Sigmoid colon (tissue), 4 donors: Measurements from ENCODE around the gene ATG2A.

Experiments
- EP300 ChIP-seq, 4 donors: sonication (generic); formaldehyde crosslinking; IDR thresholded peaks; one replicate each; pipeline ENCODE4 v1.6.1; 2017; ENCODE audit warnings: antibody characterized with exemption in 4 of 4
- POLR2A ChIP-seq, 2 donors: fragments of 450-650 bp; IDR thresholded peaks; one replicate each; pipeline ENCODE4 v1.6.1; 2016; ENCODE audit warnings: antibody characterized with exemption in 2 of 2, mild to moderate bottlenecking in 2 of 2, moderate library complexity in 2 of 2
- POLR2AphosphoS5 ChIP-seq, 4 donors: sonication (generic); formaldehyde crosslinking; IDR thresholded peaks; one replicate each; pipeline ENCODE4 v1.6.1; 2017; ENCODE audit warnings: antibody characterized with exemption in 4 of 4
- TF ChIP-seq, protein P1 (sequence below), 4 experiments: fragments of 450-650 bp in 3 of 4; fragments of 200-600 bp in 1 of 4; IDR thresholded peaks; one replicate each; pipeline ENCODE4 v1.5.1; 2016 to 2019; ENCODE audit warnings: antibody characterized with exemption in 4 of 4, mild to moderate bottlenecking in 3 of 4, moderate library complexity in 2 of 4

DNA sequence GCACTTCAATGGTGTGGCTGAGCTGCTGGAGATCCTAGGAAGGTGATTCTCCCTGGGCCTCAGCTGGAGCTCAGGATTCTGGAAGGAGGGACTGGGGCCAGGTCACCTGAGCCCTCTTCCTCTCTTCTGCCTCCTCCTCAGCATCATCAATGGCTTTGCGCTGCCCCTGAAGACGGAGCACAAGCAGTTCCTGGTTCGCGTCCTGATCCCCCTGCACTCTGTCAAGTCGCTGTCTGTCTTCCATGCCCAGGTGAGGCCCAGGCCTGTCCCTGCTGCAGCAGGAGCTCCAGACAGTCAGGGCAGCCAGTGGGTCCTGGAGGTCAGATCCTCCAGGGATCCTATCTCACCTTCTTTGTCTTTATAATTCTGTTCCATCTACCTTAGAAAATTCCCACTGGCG, 13.3 kb upstream of the ATG2A start:
- TF ChIP-seq, protein P1, sequence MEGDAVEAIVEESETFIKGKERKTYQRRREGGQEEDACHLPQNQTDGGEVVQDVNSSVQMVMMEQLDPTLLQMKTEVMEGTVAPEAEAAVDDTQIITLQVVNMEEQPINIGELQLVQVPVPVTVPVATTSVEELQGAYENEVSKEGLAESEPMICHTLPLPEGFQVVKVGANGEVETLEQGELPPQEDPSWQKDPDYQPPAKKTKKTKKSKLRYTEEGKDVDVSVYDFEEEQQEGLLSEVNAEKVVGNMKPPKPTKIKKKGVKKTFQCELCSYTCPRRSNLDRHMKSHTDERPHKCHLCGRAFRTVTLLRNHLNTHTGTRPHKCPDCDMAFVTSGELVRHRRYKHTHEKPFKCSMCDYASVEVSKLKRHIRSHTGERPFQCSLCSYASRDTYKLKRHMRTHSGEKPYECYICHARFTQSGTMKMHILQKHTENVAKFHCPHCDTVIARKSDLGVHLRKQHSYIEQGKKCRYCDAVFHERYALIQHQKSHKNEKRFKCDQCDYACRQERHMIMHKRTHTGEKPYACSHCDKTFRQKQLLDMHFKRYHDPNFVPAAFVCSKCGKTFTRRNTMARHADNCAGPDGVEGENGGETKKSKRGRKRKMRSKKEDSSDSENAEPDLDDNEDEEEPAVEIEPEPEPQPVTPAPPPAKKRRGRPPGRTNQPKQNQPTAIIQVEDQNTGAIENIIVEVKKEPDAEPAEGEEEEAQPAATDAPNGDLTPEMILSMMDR (IDR thresholded peaks at IDR 0.05): no peak
- TF ChIP-seq POLR2A (IDR thresholded peaks at IDR 0.05): no peak
- no peak for TF ChIP-seq EP300 (IDR thresholded peaks at IDR 0.05)
- TF ChIP-seq POLR2AphosphoS5 (IDR thresholded peaks at IDR 0.05): no peak
